Measurements from ENCODE around the gene DMRT3.
"Not testable (repeated sequence)": the region's sequence is repeated elsewhere in the genome, so short reads cannot be mapped to it uniquely, and the experiment has no call there.

Gene DMRT3

DNA sequence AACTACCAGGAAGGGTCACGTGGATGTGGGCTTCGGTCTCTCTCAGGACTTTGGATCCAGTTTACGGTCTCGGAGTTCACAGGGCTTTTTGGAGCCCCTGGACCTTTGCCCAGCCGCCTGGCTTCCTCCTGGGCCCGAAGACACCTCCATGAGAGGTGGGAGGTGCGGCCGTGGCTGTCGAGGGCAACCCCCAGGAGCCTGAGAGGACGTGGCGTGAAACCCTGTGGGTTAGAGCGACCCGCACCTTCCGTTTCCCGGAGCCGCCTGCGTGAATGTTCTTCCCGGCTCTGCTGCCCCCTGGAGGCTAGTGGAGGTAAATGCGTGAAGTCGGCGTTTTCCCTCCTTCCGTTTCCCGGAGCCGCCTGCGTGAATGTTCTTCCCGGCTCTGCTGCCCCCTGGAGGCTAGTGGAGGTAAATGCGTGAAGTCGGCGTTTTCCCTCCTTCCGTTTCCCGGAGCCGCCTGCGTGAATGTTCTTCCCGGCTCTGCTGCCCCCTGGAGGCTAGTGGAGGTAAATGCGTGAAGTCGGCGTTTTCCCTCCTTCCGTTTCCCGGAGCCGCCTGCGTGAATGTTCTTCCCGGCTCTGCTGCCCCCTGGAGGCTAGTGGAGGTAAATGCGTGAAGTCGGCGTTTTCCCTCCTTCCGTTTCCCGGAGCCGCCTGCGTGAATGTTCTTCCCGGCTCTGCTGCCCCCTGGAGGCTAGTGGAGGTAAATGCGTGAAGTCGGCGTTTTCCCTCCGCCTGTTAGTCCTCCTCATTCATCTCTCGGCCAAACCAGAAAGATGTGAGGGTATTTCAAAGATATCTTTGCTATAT lies 22.1 kb downstream of the DMRT3 start:
- DNase-seq (ENCODE audit: low read depth): not testable (repeated sequence)

DNA sequence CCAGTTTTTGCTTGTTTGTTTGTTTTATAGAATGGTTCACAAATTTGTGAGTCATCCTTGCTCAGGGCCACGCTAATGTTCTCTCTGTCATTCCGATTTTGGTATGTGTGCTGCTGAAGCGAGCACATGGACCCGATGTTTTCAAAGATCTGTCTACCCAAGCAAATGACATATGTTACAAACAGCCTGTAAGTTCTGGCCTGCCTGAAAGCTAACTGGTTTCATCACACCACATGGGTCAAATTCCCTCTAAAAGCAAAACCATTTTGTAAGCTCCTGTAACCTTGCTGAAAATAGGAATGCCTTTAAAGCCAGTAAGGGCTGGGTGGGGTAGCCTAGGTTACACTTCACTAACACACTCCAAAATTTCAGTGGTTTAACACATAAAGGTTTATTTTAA lies 25.4 kb downstream of the DMRT3 start:
- DNase-seq (ENCODE audit: low read depth): no peak

DNA sequence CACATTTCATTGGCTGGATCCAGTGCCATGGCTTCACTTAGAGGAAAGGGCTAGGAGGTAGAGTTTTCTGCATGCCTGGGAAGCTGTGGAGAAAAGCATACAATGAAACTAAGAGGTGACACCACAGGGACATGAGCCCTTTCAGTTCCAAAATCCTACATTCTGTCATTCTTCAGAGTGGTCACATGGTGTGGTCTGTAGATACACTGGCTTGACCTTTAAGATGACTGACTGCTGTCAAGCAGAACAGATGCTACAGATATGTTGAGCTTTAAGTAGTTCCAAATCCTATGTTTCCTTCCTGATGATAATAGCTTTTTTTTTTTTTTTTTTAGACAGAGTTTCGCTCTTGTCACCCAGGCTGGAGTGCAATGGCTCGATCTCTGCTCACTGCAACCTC lies 26.2 kb downstream of the DMRT3 start:
- no peak for DNase-seq (ENCODE audit: low read depth)

DNA sequence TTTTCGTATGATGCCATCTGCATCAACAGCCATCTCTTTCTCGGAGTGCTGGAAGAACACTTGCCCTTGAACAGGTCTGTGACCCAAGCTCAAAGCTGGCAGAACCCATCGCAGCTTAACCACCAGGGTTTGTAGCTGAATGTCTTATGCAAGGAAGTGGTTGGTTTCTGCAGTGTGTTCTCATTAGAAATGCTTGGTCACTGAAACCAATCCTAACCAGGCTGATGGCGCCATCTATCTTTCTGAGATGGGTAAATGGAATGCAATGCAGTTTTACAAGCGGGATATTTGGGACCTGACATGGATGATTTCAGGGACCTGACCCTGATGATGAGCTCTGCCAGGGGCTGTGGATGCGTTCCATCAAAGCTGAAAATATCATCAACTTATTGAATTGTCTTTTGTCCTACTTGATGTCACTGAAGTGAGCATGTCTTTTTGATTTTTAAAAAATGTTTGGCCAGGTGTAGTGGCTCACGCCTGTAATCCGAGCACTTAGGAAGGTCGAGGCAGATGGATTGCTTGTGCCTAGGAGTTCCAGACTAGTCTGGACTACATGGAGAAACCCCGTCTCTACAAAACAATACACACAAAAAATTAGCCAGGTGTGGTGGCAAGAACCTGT lies 28.7 kb downstream of the DMRT3 start:
- no peak for DNase-seq (ENCODE audit: low read depth)

DNA sequence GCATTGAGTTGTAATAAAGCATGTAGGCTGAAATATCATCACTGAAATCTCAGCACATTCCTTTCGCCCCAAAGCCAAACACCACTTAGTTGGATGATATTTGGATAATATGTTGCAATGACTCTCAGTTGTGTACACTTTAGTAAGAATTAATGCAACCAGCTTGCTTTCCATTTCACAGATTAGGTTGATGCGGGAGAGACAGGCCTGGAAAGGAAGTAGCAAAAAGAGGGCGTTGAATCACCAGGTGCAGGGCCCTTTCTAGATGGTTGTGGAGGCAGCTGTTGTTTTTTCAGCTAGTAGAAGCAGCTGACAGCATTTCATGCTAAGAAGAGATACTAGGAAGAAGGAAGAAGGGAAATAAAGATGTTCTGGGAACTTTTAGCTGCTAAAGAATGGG lies 30.9 kb downstream of the DMRT3 start:
- DNase-seq (ENCODE audit: low read depth): no peak

DNA sequence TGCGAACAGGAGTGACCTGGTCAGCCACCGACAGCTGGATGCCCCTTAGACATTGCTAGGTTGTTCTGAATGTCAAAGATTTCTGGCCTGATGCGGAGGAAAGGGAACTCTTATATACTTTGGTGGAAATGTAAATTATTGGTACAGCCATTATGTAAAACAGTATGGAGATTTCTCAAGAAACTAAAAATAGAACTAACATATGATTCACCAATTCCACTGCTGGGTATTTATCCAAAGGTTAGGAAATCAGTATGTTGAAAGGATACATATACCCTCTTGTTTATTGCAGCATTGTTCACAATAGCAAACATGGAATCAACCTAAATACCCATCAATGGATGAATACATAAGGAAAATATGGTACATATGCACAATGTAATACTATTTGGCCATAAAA lies 31.8 kb downstream of the DMRT3 start:
- DNase-seq (ENCODE audit: low read depth): no peak

DNA sequence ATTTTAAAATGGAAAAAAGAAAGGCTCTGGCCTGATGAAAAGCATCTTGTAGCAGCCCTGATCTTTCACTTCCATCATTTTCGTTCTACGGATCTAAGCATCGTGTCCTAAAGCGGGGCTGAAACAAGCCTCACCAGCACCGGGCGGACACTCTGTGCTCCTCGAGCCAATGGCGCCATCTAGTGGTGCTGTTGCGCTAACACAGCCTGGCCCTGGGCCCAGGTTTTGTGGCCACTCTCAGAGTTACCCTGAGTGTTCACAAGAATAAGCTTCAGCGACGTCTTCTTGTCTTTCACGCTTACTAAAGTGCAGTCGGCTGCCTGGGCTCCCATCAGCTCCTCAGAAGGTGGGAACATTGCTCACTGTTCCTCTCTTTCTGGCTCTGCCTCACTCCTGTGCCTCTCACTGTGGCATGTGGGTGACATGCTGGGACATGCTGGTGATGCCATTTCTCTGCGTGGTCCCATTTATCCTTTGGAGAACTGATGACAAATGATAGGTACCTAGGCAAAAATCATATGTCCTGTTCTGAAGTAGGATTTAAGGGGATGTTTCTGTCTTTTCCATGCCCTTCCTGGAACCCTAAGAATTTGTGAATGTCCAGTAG lies 32.7 kb downstream of the DMRT3 start:
- DNase-seq (ENCODE audit: low read depth): peak; percentile 62

DNA sequence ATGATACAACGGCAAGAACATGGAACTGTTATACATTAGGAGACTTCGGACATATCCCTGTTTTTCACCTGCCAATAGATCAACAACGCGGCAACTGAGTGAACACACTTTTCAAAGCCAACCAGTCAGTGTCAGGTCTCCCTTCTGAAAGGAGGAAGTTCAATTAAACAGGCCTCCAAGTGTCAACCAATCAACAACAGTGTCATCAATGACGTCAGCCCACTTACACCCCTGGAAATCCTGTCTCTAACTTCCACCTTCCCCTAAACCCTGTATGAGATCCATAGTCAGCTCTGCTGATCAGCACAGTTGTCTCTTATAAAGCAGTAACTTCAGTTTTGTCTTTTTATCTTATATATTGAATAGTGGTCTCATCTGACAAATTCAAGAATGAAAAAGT lies 36.6 kb downstream of the DMRT3 start:
- DNase-seq (ENCODE audit: low read depth): no peak

DNA sequence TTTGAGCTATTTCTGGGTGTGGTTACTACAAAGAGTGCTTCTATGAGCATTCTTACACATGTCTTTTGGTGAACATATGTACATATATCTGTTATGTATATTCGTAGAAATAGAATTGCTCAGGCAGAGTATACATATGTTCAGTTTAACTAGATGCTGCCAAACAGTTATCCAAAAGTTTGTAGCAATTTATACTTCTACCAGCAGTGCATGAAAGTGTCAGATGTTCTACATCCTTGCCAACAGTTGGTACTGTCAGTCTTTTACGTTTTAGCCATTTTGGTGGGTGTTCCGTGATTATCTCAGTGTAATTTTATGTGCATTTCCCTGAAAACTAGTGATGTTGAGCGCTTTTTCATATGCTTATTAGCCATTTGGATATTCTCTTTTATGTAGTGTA lies 37.8 kb downstream of the DMRT3 start:
- DNase-seq (ENCODE audit: low read depth): no peak

DNA sequence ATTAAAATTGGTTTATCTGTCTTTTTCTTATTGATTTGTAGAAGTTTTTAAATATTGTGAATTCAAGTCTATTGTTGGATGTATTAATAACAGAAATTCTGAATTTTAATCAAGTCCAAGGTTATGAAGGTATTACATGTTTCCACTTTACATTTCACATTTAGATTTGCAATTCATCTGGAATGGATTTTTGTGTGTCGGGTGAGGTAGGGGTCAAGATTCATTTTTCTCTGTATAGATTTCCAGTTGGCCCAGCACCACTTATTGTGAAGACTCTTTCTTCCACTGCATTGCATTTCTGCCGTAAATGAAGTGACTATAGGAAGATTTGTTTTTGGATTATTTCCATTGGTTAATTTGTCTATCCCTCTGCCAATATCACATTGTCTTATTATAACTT lies 38.2 kb downstream of the DMRT3 start:
- no peak for DNase-seq (ENCODE audit: low read depth)

DNA sequence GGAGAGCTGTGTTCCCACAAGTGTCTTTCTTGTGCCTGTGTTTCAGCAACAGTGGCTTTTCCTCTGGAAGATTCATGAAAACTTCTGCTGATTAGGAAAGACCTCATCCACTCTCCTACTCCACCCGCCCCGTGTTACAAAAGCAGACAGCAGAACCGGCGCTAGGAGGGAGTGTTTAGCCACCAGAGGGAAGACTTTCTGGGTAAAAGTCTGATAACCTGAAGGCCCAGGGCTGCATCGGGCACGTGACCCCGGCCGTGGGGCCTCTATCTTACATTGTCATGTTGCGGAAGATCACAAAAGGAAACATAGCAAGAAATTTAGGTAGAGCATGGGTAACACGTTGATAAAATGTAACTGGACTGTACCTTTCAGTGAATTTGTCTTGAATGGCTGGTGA lies 41.7 kb downstream of the DMRT3 start:
- no peak for DNase-seq (ENCODE audit: low read depth)

DNA sequence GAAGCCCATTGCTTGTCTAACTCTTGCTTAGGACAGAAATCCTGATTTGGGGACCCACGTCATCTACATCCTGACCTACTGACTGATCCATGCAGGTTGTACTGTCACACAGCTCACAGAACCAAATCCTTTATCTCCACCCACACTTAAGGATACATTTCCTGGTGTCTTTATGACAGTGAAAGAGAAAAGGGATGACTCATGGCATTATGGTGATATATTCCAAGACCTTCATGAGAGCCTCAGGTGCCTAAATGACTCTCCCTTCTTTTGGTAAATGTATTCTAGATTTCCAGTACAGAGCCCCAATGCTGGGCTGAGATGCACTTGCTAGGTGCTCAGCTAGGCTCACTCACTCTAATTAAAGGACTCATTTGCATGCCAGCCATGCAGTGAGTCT lies 47.7 kb downstream of the DMRT3 start:
- no peak for DNase-seq (ENCODE audit: low read depth)

DNA sequence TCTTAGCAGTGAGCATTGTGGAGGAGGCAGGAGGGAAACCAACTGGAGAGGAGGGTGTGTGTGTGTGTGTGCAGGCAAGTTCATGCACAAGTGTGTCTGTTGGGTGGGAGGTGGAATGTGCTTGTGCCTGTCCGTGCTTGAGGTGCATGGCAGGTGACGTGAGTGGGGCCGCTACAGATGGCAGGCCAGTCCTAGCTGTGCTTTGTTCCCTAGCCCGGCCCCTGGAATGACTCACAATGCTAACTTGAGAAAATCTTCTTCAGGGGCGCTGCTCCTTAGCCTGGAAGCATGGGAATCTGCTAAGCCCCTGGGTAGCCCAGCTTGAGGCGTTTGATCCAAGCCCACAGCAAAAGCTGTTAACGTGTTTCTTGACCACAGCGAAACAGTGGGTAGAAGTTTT lies 48.7 kb downstream of the DMRT3 start:
- no peak for DNase-seq (ENCODE audit: low read depth)

DNA sequence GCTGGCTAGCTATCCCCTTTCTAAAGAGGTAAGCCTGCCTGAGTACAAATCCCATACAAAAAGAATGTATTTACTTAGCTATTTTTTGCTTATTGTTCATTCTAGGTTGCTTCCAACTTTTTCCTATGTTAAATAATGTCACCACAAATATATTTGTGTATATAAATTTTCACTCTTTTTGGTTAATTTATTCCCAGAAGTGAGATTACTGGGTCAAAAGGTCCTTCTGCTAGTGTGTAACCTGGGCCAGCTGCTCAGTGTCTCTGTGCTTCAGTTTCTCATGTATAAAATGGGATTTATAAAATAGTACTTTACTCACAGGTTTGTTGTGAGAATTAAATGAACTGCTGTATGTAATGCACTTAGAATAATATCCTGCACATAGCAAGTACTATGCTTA lies 49.8 kb downstream of the DMRT3 start:
- DNase-seq (ENCODE audit: low read depth): no peak

DNA sequence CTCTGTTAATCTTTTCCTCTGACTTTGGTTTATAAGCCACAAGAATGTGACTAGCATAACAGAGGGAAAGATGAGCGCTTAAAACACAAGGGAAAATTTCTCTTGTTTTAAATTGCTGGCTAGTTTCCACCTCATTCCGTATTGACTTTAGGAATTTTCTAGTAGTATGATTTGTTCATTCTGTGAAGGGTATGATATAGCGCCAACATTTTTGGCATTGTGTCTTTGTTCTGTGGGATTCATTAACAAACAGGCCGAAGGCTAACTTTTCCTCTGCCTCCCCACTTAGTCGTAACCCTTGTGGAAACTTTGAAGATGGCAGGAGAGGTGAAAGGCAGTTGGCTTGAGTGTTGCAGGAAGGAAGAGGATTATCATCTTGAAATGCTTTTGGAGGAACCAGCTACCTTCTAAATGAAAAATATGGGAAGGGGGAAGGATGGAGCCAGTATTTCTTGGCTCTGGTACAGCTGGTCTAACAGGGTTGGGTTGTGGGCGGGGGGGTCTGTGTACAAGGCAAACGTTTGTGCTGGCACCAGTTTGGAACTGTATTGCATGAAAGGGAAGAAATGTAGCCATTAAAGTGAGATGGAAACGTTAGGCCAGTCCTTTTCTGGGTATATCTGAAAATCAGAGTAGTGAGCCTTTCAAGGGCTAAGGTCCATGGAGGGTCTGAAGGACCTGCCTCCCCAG lies 52.2 kb downstream of the DMRT3 start:
- DNase-seq (ENCODE audit: low read depth): no peak

DNA sequence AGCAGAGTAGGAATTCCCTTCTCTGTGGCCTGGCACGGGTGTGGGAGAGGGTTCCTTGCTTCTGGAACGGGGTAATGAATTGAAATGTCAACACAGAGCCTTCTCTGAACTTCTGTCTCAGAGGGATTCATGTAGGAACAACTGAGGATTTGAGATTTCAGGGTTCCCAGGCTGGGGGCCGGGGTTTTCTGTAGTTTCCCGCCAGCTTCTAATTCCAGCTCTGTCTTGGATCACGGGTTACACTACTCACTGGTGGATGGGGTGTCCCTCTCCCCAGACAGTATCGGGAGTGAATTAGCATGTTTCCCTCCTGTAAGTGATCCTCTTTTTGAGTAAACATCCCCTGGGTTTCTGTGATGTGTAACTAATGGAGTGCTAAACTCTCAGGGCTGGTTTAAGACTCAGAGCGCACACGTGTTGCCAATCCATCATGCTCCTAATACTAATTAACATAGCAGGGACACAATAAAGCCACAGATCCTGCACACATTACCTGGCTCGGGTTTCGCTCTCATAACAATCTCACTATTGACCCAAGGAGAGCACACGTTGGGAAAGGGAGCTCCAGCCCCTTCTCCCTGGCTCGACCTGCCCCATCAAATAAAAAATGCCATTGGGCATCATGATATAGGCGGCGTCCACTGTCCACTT lies 55.6 kb downstream of the DMRT3 start:
- DNase-seq (ENCODE audit: low read depth): no peak

DNA sequence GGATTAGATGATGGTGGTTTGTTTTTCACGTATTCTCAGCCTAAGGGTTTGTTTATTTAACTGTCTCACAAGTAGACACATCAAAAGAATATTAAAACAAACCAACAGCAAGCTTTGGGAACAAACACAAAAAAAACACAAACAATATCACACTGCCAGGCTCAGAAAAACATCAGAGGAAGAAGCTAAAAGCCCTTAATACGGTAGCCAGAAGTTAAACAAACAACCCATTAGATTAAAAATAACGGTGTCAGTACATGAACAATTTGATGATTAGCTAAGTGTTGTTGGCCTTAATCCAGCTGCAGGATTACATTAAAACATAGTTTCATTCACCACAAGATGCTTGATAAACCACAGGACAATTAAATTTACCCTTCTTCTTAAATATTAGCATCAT lies 57.8 kb downstream of the DMRT3 start:
- DNase-seq (ENCODE audit: low read depth): no peak

DNA sequence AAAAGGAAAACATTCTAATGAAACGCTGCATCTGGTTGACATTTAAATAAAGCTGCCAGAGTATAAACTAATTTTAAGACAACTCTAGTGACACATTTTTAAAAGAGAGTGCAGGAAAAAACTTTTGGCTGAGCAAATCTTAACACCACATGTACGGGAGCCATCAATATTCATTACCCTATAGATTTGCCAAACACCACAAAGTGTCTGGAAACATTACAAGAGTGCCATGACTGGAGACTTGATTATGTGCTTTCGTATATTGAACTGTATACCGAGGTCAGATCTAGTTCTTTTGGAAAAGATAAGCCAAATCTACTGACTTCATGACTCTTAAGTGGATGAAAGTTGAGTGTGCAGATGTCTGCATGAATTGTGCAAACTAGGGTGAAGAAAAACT lies 63.1 kb downstream of the DMRT3 start:
- no peak for DNase-seq (ENCODE audit: low read depth)

Measured in activated T-cell treated with anti-CD3 and anti-CD28 coated beads for 1 hour (primary cell).